A549 (cell line): ENCODE results near the gene PTH2R.

Experiments
- CTCF ChIP-seq: fragments of >200 bp; sonication (Bioruptor Twin); formaldehyde crosslinking; IDR thresholded peaks from 3 replicates; pipeline ENCODE4 v1.5.1; 2016
- EP300 ChIP-seq, 2 experiments: fragments of >200 bp; sonication (Bioruptor Twin); formaldehyde crosslinking; IDR thresholded peaks; 2 replicates in 1 of 2; 3 replicates in 1 of 2; pipeline ENCODE4 v1.6.1; 2016 to 2017
- MYC ChIP-seq: IDR thresholded peaks from 2 replicates; pipeline ENCODE4 v1.6.1; 2012; ENCODE audit warnings: mild to moderate bottlenecking, inconsistent platforms, low read length, improper control_type of control experiment, borderline replicate concordance
- RAD21 ChIP-seq, 2 experiments: fragments of >200 bp in 1 of 2; sonication (Bioruptor Twin) in 1 of 2; formaldehyde crosslinking in 1 of 2; IDR thresholded peaks in 1 of 2; conservative IDR thresholded peaks in 1 of 2; 2 replicates in 1 of 2; 3 replicates in 1 of 2; pipeline ENCODE4 v1.6.1; 2012 to 2018; ENCODE audit warnings: inconsistent platforms in 1 of 2

GRCh38 chr2:208531361-208531760, 124.8 kb downstream of the PTH2R start:
- TF ChIP-seq MYC (no peak), EP300 (IDR thresholded peaks at IDR 0.05) (no peak), CTCF (no peak), RAD21 (conservative IDR thresholded peaks at IDR 0.05 in 1 of 2, IDR thresholded peaks at IDR 0.05 in 1 of 2) (no peak)
